ENCODE data around the gene SHMT2.

Gene SHMT2

GRCh38 chr12:57229046-57229633, 371 bp upstream of the SHMT2 start:
- DNase-seq = no peak

- no peak for DNase-seq
Measured at GRCh38 chr12:57230381-57231155, 1.1 kb downstream of the SHMT2 start.

GRCh38 chr12:57231276-57232021, 1.9 kb downstream of the SHMT2 start:
- DNase-seq = no peak

GRCh38 chr12:57232156-57232756, 2.7 kb downstream of the SHMT2 start:
- no peak for DNase-seq

- no peak for DNase-seq
Measured at GRCh38 chr12:57233357-57234232, 4.1 kb downstream of the SHMT2 start.

GRCh38 chr12:57234233-57234570, 4.7 kb downstream of the SHMT2 start:
- DNase-seq = no peak

GRCh38 chr12:57234571-57235016, 5.1 kb downstream of the SHMT2 start:
- no peak for DNase-seq

GRCh38 chr12:57235017-57235727, 5.7 kb downstream of the SHMT2 start:
- DNase-seq = peak; percentile 56

GRCh38 chr12:57235728-57236131, 6.2 kb downstream of the SHMT2 start:
- DNase-seq = no peak

GRCh38 chr12:57236201-57236924, 6.9 kb downstream of the SHMT2 start:
- DNase-seq = peak; percentile 75

- peak; percentile 65 for DNase-seq
Measured at GRCh38 chr12:57236925-57237595, 7.5 kb downstream of the SHMT2 start.

GRCh38 chr12:57237596-57237931, 8.1 kb downstream of the SHMT2 start:
- no peak for DNase-seq

GRCh38 chr12:57237932-57238853, 8.7 kb downstream of the SHMT2 start:
- DNase-seq = peak; percentile 74

GRCh38 chr12:57238854-57239554, 9.5 kb downstream of the SHMT2 start:
- DNase-seq = peak; percentile 98

- DNase-seq = no peak
Measured at GRCh38 chr12:57239587-57240065, 10.1 kb downstream of the SHMT2 start.

GRCh38 chr12:57240066-57240921, 10.8 kb downstream of the SHMT2 start:
- DNase-seq = peak; percentile 81

- peak; percentile 68 for DNase-seq
Measured at GRCh38 chr12:57240926-57241401, 11.5 kb downstream of the SHMT2 start.
